T-helper 2 cell treated with Interferon-gamma antibody and Interleukin-4, amounts not matched to agents 100 ng/mL and 5 ng/mL, for 36 hours (primary cell): Measurements from ENCODE around the gene CFTR. TPM values are rescaled to one million over a fixed set of nuclear protein-coding genes. Genes with fewer than 3 reads are reported as not detected.

Source experiments
- intact Hi-C: fragments of 100-400 bp; cut with micrococcal nuclease; formaldehyde crosslinking; loops from one replicate; pipeline ENCODE4 v1.15.1; 2023
- total RNA-seq: library from RNA; stranded (reverse); gene quantifications from 2 replicates; pipeline ENCODE4 v1.2.3, GENCODE V29; 2022

The CFTR gene
- total RNA-seq, 1 donor from 2014 or later: not detected

DNA sequence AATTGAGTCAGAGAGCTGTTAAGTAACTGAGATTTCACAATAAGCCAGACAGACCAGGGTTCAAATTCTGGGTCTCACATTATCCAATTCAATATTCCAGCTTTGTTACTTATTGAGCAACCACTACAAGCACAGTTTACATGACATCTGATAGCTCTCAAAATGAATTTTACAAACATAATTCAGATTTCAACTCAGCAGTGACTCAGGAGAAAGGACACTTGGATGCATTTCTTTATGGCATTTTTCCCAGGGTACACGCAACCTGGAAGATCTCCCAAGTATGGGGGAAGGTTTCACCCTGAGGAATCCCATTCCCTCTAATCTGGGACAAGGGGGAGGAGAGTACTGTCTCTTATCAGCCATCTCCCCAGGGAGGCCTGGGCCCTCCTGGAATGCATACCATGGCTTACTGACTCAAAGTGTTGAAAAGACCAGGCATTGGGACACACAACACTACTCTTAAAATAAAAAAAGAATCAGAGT lies 102.4 kb downstream of the CFTR start:
- intact Hi-C loops: no loop called here

DNA sequence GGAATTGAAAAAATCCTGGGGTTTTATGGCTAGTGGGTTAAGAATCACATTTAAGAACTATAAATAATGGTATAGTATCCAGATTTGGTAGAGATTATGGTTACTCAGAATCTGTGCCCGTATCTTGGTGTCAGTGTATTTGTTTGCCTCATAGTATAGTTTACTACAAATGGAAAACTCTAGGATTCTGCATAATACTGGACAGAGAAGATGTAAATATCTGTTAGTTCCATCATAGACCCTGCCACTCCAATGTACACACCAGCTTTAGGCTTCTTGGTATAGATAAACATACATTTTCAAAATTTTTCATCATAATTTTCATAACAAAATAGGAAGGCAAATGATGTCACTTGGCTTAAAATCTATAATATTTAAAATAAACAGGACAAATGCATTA lies 108.1 kb downstream of the CFTR start:
- intact Hi-C loops: no loop called here

- intact Hi-C loops: no loop called here
These were observed 108.5 kb downstream of the CFTR start for GRCh38 chr7:117588352-117588794.

DNA sequence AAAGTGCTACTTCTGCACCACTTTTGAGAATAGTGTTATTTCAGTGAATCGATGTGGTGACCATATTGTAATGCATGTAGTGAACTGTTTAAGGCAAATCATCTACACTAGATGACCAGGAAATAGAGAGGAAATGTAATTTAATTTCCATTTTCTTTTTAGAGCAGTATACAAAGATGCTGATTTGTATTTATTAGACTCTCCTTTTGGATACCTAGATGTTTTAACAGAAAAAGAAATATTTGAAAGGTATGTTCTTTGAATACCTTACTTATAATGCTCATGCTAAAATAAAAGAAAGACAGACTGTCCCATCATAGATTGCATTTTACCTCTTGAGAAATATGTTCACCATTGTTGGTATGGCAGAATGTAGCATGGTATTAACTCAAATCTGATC lies 110.4 kb downstream of the CFTR start:
- intact Hi-C loops: no loop called here

DNA sequence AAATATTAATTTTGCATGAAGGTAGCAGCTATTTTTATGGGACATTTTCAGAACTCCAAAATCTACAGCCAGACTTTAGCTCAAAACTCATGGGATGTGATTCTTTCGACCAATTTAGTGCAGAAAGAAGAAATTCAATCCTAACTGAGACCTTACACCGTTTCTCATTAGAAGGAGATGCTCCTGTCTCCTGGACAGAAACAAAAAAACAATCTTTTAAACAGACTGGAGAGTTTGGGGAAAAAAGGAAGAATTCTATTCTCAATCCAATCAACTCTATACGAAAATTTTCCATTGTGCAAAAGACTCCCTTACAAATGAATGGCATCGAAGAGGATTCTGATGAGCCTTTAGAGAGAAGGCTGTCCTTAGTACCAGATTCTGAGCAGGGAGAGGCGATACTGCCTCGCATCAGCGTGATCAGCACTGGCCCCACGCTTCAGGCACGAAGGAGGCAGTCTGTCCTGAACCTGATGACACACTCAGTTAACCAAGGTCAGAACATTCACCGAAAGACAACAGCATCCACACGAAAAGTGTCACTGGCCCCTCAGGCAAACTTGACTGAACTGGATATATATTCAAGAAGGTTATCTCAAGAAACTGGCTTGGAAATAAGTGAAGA lies 112.3 kb downstream of the CFTR start:
- intact Hi-C loops: no loop called here

DNA sequence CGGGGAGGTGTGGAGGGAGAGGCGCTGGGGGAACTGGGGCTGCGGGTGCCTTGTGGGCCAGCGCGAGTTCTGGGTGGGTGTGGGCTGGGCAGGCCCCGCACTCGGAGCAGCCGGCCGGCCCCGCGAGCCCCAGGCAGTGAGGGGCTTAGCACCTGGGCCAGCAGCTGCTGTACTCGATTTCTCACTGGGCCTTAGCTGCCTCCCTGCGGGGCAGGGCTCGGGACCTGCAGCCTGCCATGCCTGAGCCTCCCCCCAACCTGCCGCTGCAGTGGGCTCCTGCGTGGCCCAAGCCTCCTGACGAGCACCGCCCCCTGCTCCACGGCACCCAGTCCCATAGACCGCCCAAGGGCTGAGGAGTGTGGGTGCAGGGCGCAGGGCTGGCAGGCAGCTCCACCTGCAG lies 116.3 kb downstream of the CFTR start:
- intact Hi-C loops: no loop called here

DNA sequence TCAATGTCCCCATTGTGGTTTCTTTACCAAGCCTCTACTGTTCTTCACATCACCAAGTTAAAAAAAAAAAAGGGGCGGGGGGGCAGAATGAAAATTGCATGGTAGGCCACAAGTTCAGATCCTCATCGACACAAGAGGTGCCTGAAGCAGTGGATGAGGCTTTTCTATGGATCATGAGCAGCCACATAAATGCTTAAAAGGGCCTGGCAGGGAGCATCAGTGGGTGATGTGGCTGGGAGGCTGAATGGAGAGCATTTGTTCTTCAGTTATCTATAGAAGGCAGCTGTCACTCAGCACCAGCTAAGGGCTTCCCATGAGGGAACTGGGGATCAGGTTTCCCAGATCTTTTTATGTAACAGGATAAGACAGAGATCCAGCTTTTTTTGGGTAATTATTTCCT lies 117.9 kb downstream of the CFTR start:
- intact Hi-C loops: no loop called here

GRCh38 chr7:117600911-117601310 lies 121.1 kb downstream of the CFTR start:
- intact Hi-C loops: no loop called here

- intact Hi-C loops: no loop called here
These were observed 123.8 kb downstream of the CFTR start for GRCh38 chr7:117603627-117604026.

DNA sequence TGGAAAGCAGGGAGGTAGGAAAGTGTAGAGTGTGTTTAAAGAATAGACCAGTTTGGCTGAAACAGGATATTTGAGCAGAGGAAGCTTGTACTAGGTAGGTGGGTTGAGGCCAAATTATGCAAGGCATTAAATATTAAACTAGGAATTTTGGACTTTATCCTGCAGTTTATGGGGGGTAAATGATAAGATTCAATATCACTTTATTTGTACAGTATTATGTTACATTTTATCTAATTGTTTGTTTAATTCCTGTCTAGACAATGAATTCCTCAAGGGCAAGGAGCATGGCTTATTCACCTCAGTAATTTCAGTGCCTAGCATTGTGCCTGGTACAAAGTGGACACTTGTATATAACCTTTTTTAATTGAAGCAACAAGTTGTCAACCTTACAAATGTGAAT lies 125.9 kb downstream of the CFTR start:
- intact Hi-C loops: no loop called here

GRCh38 chr7:117606132-117606531 lies 126.3 kb downstream of the CFTR start:
- intact Hi-C loops: no loop called here

GRCh38 chr7:117610396-117610795 lies 130.6 kb downstream of the CFTR start:
- intact Hi-C loops: no loop called here

GRCh38 chr7:117612637-117613036 lies 132.8 kb downstream of the CFTR start:
- intact Hi-C loops: no loop called here

DNA sequence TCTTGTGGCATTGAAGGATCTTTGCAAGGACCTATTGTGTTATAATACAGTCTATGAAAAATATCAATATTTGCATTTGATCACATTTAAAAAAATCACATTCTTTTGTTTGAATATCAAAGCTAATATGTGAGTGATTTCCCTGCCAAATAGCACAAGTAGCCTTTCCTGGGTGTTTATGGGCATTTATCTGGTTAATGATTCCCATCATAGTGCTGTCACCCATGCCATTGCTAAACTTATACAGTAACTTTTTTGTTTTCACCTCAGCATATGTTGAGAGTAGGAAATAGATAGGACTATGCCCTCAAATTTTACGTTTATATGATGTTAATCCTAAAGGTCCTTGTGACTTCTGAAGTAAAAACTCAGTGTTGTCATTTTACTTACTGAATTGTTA lies 136.9 kb downstream of the CFTR start:
- intact Hi-C loops: no loop called here

GRCh38 chr7:117619681-117620080 lies 139.9 kb downstream of the CFTR start:
- intact Hi-C loops: no loop called here

- intact Hi-C loops: no loop called here
These were observed 141.3 kb downstream of the CFTR start for GRCh38 chr7:117621075-117621618.

DNA sequence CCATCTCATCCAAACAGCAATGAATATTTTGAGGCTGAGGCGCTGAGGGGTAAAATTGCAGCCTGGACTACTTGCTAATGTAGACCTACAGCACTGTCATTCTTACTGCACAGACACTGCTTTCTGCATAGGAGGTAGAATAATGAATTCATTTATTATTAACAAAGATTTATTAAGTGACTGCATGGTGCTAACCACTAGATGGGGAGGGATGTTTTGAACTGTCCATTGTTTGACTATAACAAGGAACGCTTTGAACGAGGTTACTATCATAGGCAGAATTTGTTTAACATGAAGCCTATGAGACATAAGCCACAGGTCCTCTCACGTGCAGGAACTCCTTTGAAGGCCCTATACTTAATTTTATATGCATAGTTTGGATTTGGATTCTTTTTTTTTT lies 143.8 kb downstream of the CFTR start:
- intact Hi-C loops: no loop called here

DNA sequence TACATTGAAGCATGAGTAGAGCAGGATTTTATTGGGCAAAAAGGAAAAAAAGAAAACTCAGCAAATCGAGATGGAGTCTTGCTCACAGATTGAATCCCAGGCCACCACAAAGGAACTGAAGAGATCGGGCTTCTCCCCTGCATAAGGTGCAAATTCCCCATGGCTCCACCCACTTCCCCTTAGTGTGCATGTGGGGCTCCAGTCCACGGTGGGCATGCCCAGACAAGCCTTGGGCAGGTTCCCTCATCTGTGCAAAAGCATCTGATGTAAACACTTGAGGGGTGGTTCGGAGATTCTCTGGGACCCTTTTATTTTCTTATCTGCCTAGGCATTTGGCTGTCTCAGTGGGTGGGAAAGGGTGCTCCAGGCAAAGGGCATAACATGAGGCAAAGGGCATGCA lies 150.7 kb downstream of the CFTR start:
- intact Hi-C loops: no loop called here

- intact Hi-C loops: no loop called here
These were observed 151.2 kb downstream of the CFTR start for GRCh38 chr7:117630907-117631564.

GRCh38 chr7:117631652-117632051 lies 151.8 kb downstream of the CFTR start:
- intact Hi-C loops: no loop called here

DNA sequence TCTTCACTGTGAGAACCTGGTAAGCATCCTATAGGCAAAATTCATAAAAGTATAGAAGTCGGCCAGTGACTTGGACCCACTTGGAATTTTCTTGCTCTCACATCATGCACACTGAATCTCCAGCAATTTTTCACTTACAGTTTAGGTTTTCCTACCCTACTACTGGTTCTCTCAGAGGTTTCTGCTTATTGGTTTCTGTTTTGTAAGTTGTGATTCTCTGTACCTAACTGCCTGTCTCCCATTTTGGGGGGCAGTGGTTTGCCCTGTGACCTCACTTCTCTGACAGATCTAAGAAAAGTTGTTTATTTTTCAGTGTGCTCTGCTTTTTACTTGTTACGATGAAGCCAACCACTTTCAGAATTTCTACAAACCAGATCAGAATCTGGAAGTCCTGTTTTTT lies 158.1 kb downstream of the CFTR start:
- intact Hi-C loops: no loop called here

- intact Hi-C loops: no loop called here
These were observed 160.1 kb downstream of the CFTR start for GRCh38 chr7:117639966-117640365.

DNA sequence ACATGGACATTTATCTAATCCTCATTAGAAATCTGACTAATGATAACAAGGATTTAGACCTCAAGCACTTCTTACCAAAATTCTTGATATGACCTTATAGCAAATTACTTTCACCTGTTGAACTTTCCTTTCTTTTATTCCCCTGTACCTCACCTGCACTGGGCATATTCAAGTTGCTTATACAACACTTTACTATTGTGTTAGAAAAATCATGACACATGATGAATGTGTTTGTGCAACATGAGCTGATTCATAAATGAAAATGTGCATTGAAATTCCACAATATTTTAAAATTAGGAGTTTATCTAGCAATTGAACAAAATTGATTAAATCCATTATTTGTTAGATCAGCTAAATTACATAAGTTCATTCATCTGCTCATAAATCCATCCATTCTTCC lies 160.6 kb downstream of the CFTR start:
- intact Hi-C loops: no loop called here
